Measurements from ENCODE around the gene SIRPD. TPM values are rescaled to one million over a fixed set of nuclear protein-coding genes. Genes with fewer than 3 reads are reported as not detected.

The SIRPD gene
- total RNA-seq, 1 experiment from 2014 or later: not detected

- no peaks in the 10 kb centered on the region for H3K36me3 ChIP-seq (ENCODE audit: control insufficient read depth, insufficient read depth, low read length)
- Mint-ChIP-seq H3K4me3 (ENCODE audit: unreplicated experiment) (no peak within 1 kb of the TSS), H3K9me3 (ENCODE audit: unreplicated experiment) (peaks cover 2% of the 10 kb centered on the region), H3K36me3 (ENCODE audit: insufficient read depth, unreplicated experiment) (no peaks in the 10 kb centered on the region), H3K27ac (ENCODE audit: unreplicated experiment) (no peak within 1 kb of the TSS), H3K4me1 (ENCODE audit: low read depth, unreplicated experiment) (no peaks in the 10 kb centered on the region), H3K27me3 (ENCODE audit: insufficient read depth, unreplicated experiment) (peaks cover 22% of the 10 kb centered on the region)
- BruUV-seq (replicated peaks): no TSS peak
- no peak for TF ChIP-seq CTCF (IDR thresholded peaks at IDR 0.05; ENCODE audit: insufficient read depth in 1 of 2, low read depth in 1 of 2, low read length in 1 of 2, severe bottlenecking in 1 of 2, unreplicated experiment in 1 of 2)
- H3K9me3 ChIP-seq: no peaks in the 10 kb centered on the region; the same call in 1 of the 2 replicates
- CTCF ChIA-PET: interaction anchor here (2.1 kb wide), 1 partner anchor 12 kb away, joined by 8 read pairs; no protein-coding TSS in a partner anchor
- no peaks in the 10 kb centered on the region; the same call in 1 of the 2 replicates for H3K27me3 ChIP-seq (replicated peaks; ENCODE audit: control insufficient read depth, insufficient read depth, low read length)
- no peak within 1 kb of the TSS for H3K4me3 ChIP-seq (ENCODE audit: low read depth, low read length)
- no peaks in the 10 kb centered on the region for H3K4me1 ChIP-seq
- DNase-seq: no peak
- POLR2A ChIA-PET: no interaction called here
- intact Hi-C loops (cut with micrococcal nuclease; ENCODE audit: unreplicated experiment): no loop called here
Measured at GRCh38 chr20:1491281-1491840, 66.1 kb downstream of the SIRPD start, which contains the start of gene SIRPB2. Gene SIRPB2, minus strand, starts transcription at chr20:1491420. Its CDS starts 61 bp downstream, at chr20:1491359.

GRCh38 chr20:1490643-1491195, 66.8 kb downstream of the SIRPD start:
- BruUV-seq (replicated peaks): no TSS peak
- H3K36me3 Mint-ChIP-seq (ENCODE audit: insufficient read depth, unreplicated experiment): no peaks in the 10 kb centered on the region
- H3K27ac Mint-ChIP-seq (ENCODE audit: unreplicated experiment): no peak overlapping the region
- H3K36me3 ChIP-seq (ENCODE audit: control insufficient read depth, insufficient read depth, low read length): no peaks in the 10 kb centered on the region
- no peaks in the 10 kb centered on the region for H3K4me1 ChIP-seq
- H3K4me1 Mint-ChIP-seq (ENCODE audit: low read depth, unreplicated experiment): no peaks in the 10 kb centered on the region
- no peak overlapping the region for H3K4me3 ChIP-seq (ENCODE audit: low read depth, low read length)
- H3K27me3 Mint-ChIP-seq (ENCODE audit: insufficient read depth, unreplicated experiment): peaks cover 22% of the 10 kb centered on the region
- no peaks in the 10 kb centered on the region; the same call in 1 of the 2 replicates for H3K27me3 ChIP-seq (replicated peaks; ENCODE audit: control insufficient read depth, insufficient read depth, low read length)
- DNase-seq: no peak
- no peak for TF ChIP-seq CTCF (IDR thresholded peaks at IDR 0.05; ENCODE audit: insufficient read depth in 1 of 2, low read depth in 1 of 2, low read length in 1 of 2, severe bottlenecking in 1 of 2, unreplicated experiment in 1 of 2)
- H3K9me3 Mint-ChIP-seq (ENCODE audit: unreplicated experiment): no peaks in the 10 kb centered on the region
- CTCF ChIA-PET: interaction anchor here (2.1 kb wide), 1 partner anchor 13 kb away, joined by 8 read pairs; no protein-coding TSS in a partner anchor
- POLR2A ChIA-PET: no interaction called here
- no peak overlapping the region for H3K4me3 Mint-ChIP-seq (ENCODE audit: unreplicated experiment)
- intact Hi-C loops (cut with micrococcal nuclease; ENCODE audit: unreplicated experiment): no loop called here
- no peaks in the 10 kb centered on the region; the same call in 1 of the 2 replicates for H3K9me3 ChIP-seq

GRCh38 chr20:1489764-1490436, 67.6 kb downstream of the SIRPD start:
- no peak overlapping the region for H3K4me3 Mint-ChIP-seq (ENCODE audit: unreplicated experiment)
- no peak for DNase-seq
- Histone ChIP-seq H3K4me1 (no peaks in the 10 kb centered on the region), H3K4me3 (ENCODE audit: low read depth, low read length) (no peak overlapping the region), H3K27me3 (replicated peaks; ENCODE audit: control insufficient read depth, insufficient read depth, low read length) (no peaks in the 10 kb centered on the region; the same call in 1 of the 2 replicates), H3K9me3 (no peaks in the 10 kb centered on the region; the same call in 1 of the 2 replicates), H3K36me3 (ENCODE audit: control insufficient read depth, insufficient read depth, low read length) (no peaks in the 10 kb centered on the region)
- H3K9me3 Mint-ChIP-seq (ENCODE audit: unreplicated experiment): no peaks in the 10 kb centered on the region
- H3K27ac Mint-ChIP-seq (ENCODE audit: unreplicated experiment): no peak overlapping the region
- intact Hi-C loops (cut with micrococcal nuclease; ENCODE audit: unreplicated experiment): no loop called here
- TF ChIP-seq CTCF (IDR thresholded peaks at IDR 0.05; ENCODE audit: insufficient read depth in 1 of 2, low read depth in 1 of 2, low read length in 1 of 2, severe bottlenecking in 1 of 2, unreplicated experiment in 1 of 2): no peak
- ChIA-PET POLR2A (no interaction called here), CTCF (interaction anchor here (2.1 kb wide), 1 partner anchor 14 kb away, joined by 8 read pairs; no protein-coding TSS in a partner anchor)
- H3K27me3 Mint-ChIP-seq (ENCODE audit: insufficient read depth, unreplicated experiment): peaks cover 23% of the 10 kb centered on the region
- no peaks in the 10 kb centered on the region for H3K4me1 Mint-ChIP-seq (ENCODE audit: low read depth, unreplicated experiment)
- BruUV-seq (replicated peaks): no TSS peak
- H3K36me3 Mint-ChIP-seq (ENCODE audit: insufficient read depth, unreplicated experiment): no peaks in the 10 kb centered on the region

All from Caco-2 (cell line).